ENCODE data around the gene ANKRD33.
A peak's percentile ranks its signal among the peaks of the same experiment; 100 is the strongest.

ANKRD33 gene

GRCh38 chr12:51886021-51886710, 1.7 kb upstream of the ANKRD33 start:
- no peaks in the 10 kb centered on the region for H3K27me3 Mint-ChIP-seq
- peaks cover 17% of the 10 kb centered on the region for H3K4me1 Mint-ChIP-seq
- H3K36me3 Mint-ChIP-seq = no peaks in the 10 kb centered on the region
- H3K4me3 Mint-ChIP-seq = peak overlapping the region; percentile 71
- no peaks in the 10 kb centered on the region for H3K9me3 Mint-ChIP-seq
- peak overlapping the region; percentile 95 for H3K27ac Mint-ChIP-seq

DNA sequence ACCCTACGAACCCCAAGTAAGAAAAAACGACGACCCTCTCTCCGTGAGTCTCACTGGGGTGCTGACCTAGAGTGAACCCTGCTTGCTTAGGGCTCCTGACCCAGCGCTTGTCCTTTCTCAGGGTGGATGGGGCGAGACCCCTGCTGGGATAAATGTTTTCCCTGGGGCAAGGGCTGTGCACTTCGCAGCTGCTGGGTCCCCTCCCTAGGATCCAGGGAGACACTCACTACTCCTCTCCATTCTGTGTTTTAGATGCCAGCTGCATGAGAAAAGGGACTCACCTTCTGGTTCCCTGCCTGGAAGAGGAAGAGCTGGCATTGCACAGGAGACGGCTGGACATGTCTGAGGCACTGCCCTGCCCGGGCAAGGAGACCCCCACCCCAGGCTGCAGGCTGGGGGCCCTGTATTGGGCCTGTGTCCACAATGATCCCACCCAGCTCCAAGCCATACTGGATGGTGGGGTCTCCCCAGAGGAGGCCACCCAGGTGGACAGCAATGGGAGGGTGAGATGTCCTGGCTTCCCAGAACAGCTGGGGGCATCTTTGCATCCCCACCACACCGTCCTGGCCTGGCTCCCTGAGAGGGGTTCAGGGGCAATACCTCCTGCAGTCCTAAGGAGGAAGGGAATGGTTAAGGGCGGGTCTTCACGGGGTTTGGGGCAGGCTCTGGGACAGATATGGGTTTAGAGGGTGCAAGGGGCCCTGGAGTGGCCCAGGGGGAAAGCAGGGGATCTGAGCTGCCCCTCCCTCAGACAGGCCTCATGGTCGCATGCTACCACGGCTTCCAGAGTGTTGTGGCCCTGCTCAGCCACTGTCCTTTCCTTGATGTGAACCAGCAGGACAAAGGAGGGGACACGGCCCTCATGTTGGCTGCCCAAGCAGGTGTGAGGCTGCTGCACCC, 663 bp downstream of the ANKRD33 start:
- Mint-ChIP-seq H3K9me3 (no peaks in the 10 kb centered on the region), H3K4me1 (peaks cover 17% of the 10 kb centered on the region), H3K36me3 (no peaks in the 10 kb centered on the region), H3K27ac (no peak overlapping the region), H3K27me3 (no peaks in the 10 kb centered on the region), H3K4me3 (no peak overlapping the region)

DNA sequence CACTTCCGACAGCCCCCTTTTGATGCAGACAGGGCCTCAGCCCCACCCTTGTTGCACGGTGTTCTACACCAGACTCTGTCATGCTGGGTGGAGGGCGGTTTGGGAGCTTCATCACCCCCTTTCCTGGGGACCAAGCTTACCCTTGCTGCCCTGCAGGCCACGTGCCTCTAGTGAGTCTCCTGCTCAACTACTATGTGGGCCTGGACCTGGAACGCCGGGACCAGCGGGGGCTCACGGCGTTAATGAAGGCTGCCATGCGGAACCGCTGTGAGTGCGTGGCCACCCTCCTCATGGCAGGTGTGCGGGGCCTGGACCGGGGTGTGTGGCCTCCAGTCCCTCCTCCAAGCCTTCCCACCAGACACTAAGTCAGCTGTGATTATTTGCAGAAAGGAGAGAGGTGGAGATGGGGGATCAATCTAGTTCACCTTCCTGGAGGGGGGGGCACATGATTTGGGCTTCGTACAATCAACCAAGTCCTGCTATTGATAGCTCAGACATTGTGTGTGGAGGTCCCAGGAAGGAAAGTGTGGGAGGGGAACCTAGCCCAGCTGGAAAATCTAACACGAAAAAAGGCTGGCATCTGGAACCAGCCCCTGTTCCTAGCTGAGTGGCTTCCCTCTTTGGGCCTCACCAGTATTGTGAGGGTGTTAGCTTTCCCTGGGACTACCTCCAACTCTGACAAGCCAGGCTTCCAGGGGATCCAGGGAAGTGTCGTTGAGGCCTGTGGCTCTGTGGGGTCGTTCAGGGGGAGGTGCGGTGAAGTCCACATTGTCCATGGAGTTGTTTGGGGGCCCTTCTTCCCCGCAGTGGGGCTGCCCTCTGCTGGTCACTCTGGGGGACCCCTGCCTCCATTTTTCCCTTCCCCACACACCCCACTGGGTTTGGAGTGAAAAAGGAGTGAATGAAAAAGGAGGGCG, 1.6 kb downstream of the ANKRD33 start:
- no peaks in the 10 kb centered on the region for H3K27me3 Mint-ChIP-seq
- H3K36me3 Mint-ChIP-seq = no peaks in the 10 kb centered on the region
- no peaks in the 10 kb centered on the region for H3K9me3 Mint-ChIP-seq
- H3K27ac Mint-ChIP-seq = no peak overlapping the region
- H3K4me1 Mint-ChIP-seq = peaks cover 17% of the 10 kb centered on the region
- no peak overlapping the region for H3K4me3 Mint-ChIP-seq

DNA sequence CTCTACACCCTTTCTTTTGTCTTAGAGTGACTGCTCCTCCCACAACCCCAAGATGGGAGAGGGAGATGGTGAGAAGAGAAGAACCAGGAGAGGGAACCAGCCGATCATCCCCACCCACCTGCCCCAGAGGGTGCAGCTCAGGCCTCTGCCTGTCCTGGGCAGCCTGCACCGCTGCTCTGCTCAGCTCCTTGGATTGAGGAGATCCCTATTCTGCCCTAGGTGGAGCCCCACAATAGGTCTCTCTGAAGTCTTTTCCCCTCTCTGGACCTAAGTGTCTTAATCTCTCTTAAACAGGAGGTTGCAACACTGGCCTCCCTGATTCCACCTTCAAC, 2.2 kb downstream of the ANKRD33 start:
- H3K9me3 Mint-ChIP-seq = no peaks in the 10 kb centered on the region
- no peak overlapping the region for H3K27ac Mint-ChIP-seq
- H3K4me3 Mint-ChIP-seq = no peak overlapping the region
- peaks cover 14% of the 10 kb centered on the region for H3K4me1 Mint-ChIP-seq
- H3K36me3 Mint-ChIP-seq = no peaks in the 10 kb centered on the region
- H3K27me3 Mint-ChIP-seq = no peaks in the 10 kb centered on the region

- no peak overlapping the region for H3K4me3 Mint-ChIP-seq
- peaks cover 9% of the 10 kb centered on the region for H3K4me1 Mint-ChIP-seq
- no peak overlapping the region for H3K27ac Mint-ChIP-seq
- no peaks in the 10 kb centered on the region for H3K9me3 Mint-ChIP-seq
- no peaks in the 10 kb centered on the region for H3K36me3 Mint-ChIP-seq
- H3K27me3 Mint-ChIP-seq = no peaks in the 10 kb centered on the region
Measured at GRCh38 chr12:51890511-51891171, 2.7 kb downstream of the ANKRD33 start.

- no peaks in the 10 kb centered on the region for H3K27me3 Mint-ChIP-seq
- no peaks in the 10 kb centered on the region for H3K9me3 Mint-ChIP-seq
- H3K4me3 Mint-ChIP-seq = no peak overlapping the region
- H3K4me1 Mint-ChIP-seq = no peaks in the 10 kb centered on the region
- no peaks in the 10 kb centered on the region for H3K36me3 Mint-ChIP-seq
- no peak overlapping the region for H3K27ac Mint-ChIP-seq
Measured at GRCh38 chr12:51891843-51892242, 3.9 kb downstream of the ANKRD33 start.

DNA sequence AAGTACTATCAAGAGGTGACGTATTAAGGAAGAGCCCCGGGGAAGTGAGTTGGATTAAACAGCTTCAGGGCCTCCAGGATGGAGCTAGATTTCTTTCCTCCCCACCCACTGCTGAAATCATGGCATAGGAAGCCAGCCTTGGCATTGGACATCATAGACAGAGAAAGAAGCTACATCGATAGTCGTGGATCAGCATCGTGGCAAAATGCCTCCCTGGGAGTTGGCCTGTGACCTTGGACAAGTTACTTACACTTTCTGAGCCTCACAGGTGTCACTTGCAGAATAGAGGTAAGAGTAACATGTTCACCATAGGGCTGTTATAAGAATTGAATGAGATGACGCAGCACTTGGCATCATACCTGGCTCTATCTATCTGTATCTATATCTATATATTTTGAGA, 5.9 kb downstream of the ANKRD33 start:
- no peaks in the 10 kb centered on the region for H3K36me3 Mint-ChIP-seq
- H3K27ac Mint-ChIP-seq = no peak overlapping the region
- H3K4me1 Mint-ChIP-seq = no peaks in the 10 kb centered on the region
- no peak overlapping the region for H3K4me3 Mint-ChIP-seq
- no peaks in the 10 kb centered on the region for H3K9me3 Mint-ChIP-seq
- H3K27me3 Mint-ChIP-seq = no peaks in the 10 kb centered on the region

GRCh38 chr12:51895378-51896135, 7.7 kb downstream of the ANKRD33 start:
- Mint-ChIP-seq H3K4me1 (no peaks in the 10 kb centered on the region), H3K4me3 (no peak overlapping the region), H3K9me3 (no peaks in the 10 kb centered on the region), H3K27me3 (no peaks in the 10 kb centered on the region), H3K27ac (no peak overlapping the region), H3K36me3 (no peaks in the 10 kb centered on the region)

- Mint-ChIP-seq H3K27ac (no peak overlapping the region), H3K4me3 (no peak overlapping the region), H3K9me3 (no peaks in the 10 kb centered on the region), H3K4me1 (no peaks in the 10 kb centered on the region), H3K36me3 (no peaks in the 10 kb centered on the region), H3K27me3 (no peaks in the 10 kb centered on the region)
Measured at GRCh38 chr12:51896236-51896635, 8.3 kb downstream of the ANKRD33 start.

DNA sequence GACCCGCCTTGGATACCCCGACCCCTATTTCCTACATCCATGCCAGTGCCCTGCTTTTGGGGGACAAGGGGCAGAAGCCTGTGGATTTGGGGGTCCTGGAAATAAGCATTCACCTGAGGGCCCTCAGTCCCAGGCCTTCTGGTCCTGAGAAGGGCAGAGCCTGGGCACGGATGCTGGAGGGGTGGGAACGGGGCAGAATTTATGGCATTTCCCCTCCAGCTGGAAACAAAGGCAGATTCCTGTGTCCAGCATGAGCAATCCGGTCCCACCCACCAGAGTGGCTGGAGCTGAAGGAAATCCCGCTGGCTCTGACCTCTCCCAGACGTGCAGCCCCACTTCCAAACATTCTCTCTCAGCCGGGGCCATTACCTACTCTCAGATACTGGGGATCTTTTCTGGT, 9.3 kb downstream of the ANKRD33 start:
- H3K36me3 Mint-ChIP-seq = no peaks in the 10 kb centered on the region
- H3K27ac Mint-ChIP-seq = no peak overlapping the region
- H3K4me3 Mint-ChIP-seq = no peak overlapping the region
- H3K4me1 Mint-ChIP-seq = no peaks in the 10 kb centered on the region
- no peaks in the 10 kb centered on the region for H3K9me3 Mint-ChIP-seq
- peaks cover under 1% of the 10 kb centered on the region for H3K27me3 Mint-ChIP-seq

- no peaks in the 10 kb centered on the region for H3K9me3 Mint-ChIP-seq
- H3K27ac Mint-ChIP-seq = no peak overlapping the region
- H3K4me1 Mint-ChIP-seq = no peaks in the 10 kb centered on the region
- no peaks in the 10 kb centered on the region for H3K36me3 Mint-ChIP-seq
- no peak overlapping the region for H3K4me3 Mint-ChIP-seq
- H3K27me3 Mint-ChIP-seq = peaks cover 1% of the 10 kb centered on the region
Measured at GRCh38 chr12:51898506-51898905, 10.6 kb downstream of the ANKRD33 start.

DNA sequence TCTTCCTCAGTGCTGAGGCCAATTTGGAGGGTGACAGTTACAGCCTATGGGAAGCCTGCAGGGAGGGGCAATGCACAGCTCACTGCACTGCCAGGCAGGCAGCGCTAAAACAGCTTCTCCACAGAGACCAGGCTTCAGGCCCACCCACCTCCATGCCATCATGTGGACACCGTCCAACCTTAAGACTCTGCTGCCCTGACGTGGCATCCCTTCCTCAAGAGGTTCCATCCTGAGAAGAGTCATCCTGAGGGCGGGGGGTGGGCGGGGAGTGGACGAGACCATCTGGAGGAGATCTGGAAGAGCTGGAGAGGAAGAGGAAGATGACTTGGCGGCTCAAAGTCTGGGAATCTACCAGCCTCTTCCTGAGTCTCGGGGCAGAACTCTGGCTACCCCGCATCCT, 11.0 kb downstream of the ANKRD33 start:
- Mint-ChIP-seq H3K4me3 (no peak overlapping the region), H3K27me3 (peaks cover 1% of the 10 kb centered on the region), H3K27ac (no peak overlapping the region), H3K4me1 (no peaks in the 10 kb centered on the region), H3K36me3 (no peaks in the 10 kb centered on the region), H3K9me3 (no peaks in the 10 kb centered on the region)

GRCh38 chr12:51900323-51900889, 12.5 kb downstream of the ANKRD33 start:
- Mint-ChIP-seq H3K27me3 (peaks cover 1% of the 10 kb centered on the region), H3K36me3 (no peaks in the 10 kb centered on the region), H3K4me3 (no peak overlapping the region), H3K27ac (no peak overlapping the region), H3K4me1 (no peaks in the 10 kb centered on the region), H3K9me3 (no peaks in the 10 kb centered on the region)

DNA sequence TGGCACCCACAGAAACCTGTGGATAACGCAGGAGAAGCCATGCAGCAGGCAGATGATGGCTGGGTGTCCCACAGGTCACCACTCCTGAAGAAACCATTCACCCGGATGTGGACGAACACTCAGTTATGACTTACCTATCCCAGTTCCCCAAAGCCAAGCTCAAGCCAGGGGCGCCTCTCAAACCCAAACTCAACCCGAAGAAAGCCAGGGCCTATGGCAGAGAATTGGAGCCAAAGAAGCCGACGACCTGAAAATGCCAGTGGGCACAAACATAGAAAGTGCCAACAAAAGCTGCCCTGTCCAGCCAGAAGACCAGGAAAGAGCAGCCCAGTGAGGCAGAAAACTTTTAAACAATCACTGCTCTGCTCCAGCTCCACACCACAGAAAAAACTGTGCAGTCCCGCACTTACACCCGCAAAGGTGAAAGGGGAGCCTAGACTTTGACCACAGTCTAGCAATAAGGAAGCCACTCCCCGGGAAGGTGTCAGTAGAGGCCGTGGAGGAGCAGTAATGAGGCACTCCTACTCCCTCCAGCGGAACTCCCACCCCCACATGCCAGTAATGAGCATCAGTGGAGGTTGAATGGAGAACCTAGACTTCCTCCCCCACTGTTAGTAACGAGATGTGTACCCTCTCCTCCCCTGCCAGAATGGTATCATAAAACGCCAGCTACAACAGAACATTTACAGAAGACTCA, 13.4 kb downstream of the ANKRD33 start:
- H3K36me3 Mint-ChIP-seq = no peaks in the 10 kb centered on the region
- H3K4me3 Mint-ChIP-seq = no peak overlapping the region
- H3K27me3 Mint-ChIP-seq = peaks cover 3% of the 10 kb centered on the region
- no peaks in the 10 kb centered on the region for H3K4me1 Mint-ChIP-seq
- no peak overlapping the region for H3K27ac Mint-ChIP-seq
- no peaks in the 10 kb centered on the region for H3K9me3 Mint-ChIP-seq
